ENCODE results near the gene STPG4. TPM values are rescaled to one million over a fixed set of nuclear protein-coding genes. Genes with fewer than 3 reads are reported as not detected.

STPG4 gene
- total and polyA plus RNA-seq, 2 of the 8 experiments (the other 6 are each of a cell fraction or from before 2014, with no cell fraction given) = 0.28 TPM; not detected in 1

- TF ChIP-seq CHD7 (IDR thresholded peaks at IDR 0.05; ENCODE audit: insufficient replicate concordance, low read length) = no peak
- TF ChIP-seq PHF8 (conservative IDR thresholded peaks at IDR 0.05; ENCODE audit: low read depth, low read length) = no peak
- TF ChIP-seq USF2 (IDR thresholded peaks at IDR 0.05; ENCODE audit: low read length) = no peak
- TF ChIP-seq SP4 (IDR thresholded peaks at IDR 0.05; ENCODE audit: low read length) = no peak
- TF ChIP-seq SIRT6 (IDR thresholded peaks at IDR 0.05; ENCODE audit: low read length) = no peak
- no peak for TF ChIP-seq SP1 (IDR thresholded peaks at IDR 0.05; ENCODE audit: low read depth, low read length)
- TF ChIP-seq CREB1 (IDR thresholded peaks at IDR 0.05) = no peak
Measured at GRCh38 chr2:47190188-47190881, 35.2 kb upstream of the STPG4 start (continued).

Data from H1 (cell line).